IPS DF 4.7 (cell line): Measurements from ENCODE around the gene HKDC1.
"Not testable (repeated sequence)": the region's sequence is repeated elsewhere in the genome, so short reads cannot be mapped to it uniquely, and the experiment has no call there.

Source experiments
- DNase-seq: peaks from one replicate; pipeline ENCODE4 v3.0.0-alpha.2; 2013; ENCODE audit warnings: low spot score; ENCODE audit errors: extremely low read depth

Gene HKDC1

DNA sequence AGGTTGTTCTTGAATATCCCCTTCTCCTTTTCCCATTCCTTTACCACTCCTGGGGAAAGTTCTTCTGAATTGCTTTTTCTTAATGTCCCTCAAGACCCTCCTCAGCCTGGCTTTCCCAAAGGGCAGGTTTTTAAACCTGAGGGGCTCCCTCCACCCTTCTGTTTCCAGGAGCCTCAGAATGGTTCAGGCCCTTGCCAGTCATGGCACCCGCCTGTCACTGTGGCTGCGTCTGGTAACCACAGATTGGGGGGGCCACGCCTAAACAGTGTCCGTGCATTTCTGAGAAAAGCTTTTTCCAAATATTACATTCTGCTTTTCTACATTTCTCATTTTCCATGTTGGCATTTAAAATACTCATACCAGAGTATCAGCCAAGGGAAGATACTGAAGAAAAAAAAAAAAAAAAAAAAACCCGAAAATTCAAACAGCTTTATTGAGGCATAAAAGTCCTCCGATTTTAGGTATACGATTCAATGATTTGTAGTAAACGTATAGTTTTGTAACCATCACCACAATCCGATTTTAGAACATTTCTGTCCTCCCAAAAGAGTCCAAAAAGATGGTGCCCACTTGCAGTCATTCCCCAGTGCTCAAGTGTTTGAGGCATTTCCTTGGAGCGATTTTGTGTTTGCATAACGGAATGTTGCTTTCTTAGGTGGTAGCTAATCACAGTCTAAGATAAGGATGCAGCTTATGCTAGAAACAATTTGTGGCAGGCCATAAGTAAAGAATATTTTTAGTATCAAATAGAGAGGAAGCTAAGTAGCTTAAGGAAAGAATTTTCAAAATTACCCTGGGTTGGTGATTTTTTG lies 22.1 kb downstream of the HKDC1 start:
- no peak for DNase-seq

GRCh38 chr10:69242852-69243212 lies 22.7 kb downstream of the HKDC1 start:
- DNase-seq: no peak

DNA sequence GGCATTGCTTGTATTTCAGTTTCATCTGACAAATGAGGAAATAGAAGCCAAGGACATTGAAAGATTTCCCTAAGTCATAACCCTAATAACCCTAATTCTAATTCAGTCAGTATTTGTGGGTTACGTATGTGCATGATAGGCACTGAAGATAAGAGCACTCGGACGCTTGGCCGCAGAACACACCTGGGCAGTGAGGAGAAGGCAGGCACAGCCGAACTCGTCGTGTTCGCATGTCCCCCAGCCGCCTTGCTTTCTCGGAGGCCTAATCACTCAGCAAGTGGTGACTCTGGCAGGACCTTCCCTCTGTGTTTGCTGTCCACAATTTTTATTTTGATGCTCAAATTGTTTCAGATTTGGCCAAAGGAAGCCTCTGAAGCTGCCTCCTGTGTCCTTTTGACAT lies 23.7 kb downstream of the HKDC1 start:
- DNase-seq: no peak

DNA sequence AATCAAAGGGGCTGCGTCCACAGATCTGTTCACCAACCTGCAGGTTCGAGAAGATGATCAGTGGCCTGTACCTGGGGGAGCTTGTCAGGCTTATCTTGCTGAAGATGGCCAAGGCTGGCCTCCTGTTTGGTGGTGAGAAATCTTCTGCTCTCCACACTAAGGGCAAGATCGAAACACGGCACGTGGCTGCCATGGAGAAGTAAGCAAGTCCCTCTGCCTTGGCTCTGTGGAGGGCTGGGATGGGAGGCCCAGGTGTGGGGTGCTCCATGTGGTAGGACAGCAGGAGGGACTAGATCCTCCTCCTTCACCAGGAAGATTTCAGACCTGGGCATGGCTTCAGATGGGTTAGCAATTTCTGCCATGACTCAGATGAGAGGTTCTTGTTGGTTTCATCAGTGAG lies 25.9 kb downstream of the HKDC1 start:
- no peak for DNase-seq

GRCh38 chr10:69246581-69247312 lies 26.6 kb downstream of the HKDC1 start:
- DNase-seq: no peak

DNA sequence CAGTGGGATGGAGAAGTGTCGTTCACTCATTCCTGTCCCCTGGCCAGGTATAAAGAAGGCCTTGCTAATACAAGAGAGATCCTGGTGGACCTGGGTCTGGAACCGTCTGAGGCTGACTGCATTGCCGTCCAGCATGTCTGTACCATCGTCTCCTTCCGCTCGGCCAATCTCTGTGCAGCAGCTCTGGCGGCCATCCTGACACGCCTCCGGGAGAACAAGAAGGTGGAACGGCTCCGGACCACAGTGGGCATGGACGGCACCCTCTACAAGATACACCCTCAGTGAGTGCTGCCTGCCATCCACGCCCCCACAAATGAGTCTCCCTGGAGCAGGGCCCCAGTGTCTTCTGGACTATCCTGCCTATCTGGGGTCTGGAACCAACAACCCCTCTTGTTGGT lies 27.2 kb downstream of the HKDC1 start:
- no peak for DNase-seq

DNA sequence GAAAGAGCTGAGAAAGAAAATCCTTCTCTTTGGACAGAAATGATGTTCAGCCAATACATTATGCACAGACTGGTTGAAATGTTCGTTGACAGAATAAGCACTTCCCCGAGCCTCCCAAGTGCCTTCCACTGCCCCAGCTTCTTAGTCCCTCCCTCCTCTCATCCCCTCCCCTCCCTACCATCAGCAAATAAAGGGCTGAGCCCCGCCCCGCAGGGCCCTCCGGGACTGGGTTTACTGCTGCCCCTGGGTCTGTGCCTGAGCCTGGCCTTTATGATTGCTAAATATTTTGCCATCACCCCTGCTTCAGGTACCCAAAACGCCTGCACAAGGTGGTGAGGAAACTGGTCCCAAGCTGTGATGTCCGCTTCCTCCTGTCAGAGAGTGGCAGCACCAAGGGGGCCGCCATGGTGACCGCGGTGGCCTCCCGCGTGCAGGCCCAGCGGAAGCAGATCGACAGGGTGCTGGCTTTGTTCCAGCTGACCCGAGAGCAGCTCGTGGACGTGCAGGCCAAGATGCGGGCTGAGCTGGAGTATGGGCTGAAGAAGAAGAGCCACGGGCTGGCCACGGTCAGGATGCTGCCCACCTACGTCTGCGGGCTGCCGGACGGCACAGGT lies 28.1 kb downstream of the HKDC1 start:
- DNase-seq: no peak

- no peak for DNase-seq
Measured at GRCh38 chr10:69250041-69250440, 29.9 kb downstream of the HKDC1 start.

DNA sequence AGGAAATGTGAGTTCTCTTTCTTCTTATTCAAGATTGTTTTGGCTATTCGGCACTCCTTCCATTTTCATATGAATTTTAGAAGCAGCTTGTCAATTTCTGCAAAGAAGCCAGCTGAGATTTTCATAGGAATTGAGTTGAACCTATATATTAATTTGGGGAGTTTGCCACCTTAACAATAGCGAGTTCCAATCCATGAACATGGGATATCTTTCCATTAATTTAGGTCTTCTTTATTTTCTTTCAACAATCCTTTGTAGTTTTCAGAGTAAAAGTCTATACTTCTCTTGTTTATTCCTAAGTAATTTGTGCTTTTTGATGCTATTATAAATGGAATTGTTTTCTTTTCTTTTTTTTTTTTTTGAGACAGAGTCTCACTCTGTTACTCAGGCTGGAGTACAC lies 31.3 kb downstream of the HKDC1 start:
- not testable (repeated sequence) for DNase-seq

DNA sequence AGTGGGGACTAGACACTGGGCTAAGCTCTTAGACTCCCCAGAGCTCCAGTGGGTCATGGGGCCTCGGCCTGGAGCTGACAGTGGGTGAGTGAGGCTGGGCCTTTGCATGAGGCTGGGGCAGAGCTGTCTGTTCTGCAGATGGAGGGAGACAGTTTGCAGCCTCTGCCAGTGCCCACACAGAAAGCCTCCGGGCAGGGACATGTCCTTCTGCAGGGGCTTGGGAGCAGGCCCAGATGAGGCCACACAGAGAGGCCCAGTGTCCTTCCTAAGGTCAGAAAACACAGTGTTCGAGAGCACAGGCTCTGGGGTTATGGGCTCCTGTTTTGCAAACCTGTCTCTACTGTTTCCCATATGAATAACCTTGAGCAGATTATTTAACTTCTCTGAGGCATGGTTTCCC lies 33.0 kb downstream of the HKDC1 start:
- DNase-seq: no peak

GRCh38 chr10:69254877-69255276 lies 34.7 kb downstream of the HKDC1 start:
- no peak for DNase-seq

DNA sequence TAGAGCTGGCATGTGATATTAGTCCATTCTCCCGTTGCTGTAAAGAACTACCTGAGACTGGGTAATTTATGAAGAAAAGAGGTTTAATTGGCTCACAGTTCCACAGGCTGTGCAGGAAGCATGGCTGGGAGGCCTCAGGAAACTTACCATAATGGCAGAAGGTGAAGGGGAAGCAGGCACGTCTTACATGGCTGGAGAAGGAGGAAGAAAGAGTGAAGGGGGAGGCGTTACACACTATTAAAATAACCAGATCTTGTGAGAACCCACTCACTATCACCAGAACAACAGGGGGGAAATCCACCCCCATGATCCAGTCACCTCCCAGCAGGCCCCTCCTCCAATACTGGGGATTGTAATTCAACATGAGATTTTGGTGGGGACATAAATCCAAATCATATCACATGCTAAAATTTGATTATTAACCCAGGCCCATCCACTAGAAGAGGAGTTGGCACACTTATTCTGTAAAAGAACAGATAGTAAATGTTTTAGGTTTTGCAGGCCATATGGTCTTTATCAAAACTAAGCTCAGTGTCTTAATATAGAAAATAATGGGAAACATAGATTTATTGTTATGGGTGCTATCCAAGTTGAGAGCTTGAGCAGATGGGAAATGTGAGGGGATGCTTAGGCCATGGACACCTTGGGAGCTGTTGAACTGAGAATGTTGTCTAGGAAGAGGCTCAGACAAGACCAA lies 39.6 kb downstream of the HKDC1 start:
- DNase-seq: no peak

GRCh38 chr10:69261184-69261583 lies 41.1 kb downstream of the HKDC1 start:
- DNase-seq: no peak

DNA sequence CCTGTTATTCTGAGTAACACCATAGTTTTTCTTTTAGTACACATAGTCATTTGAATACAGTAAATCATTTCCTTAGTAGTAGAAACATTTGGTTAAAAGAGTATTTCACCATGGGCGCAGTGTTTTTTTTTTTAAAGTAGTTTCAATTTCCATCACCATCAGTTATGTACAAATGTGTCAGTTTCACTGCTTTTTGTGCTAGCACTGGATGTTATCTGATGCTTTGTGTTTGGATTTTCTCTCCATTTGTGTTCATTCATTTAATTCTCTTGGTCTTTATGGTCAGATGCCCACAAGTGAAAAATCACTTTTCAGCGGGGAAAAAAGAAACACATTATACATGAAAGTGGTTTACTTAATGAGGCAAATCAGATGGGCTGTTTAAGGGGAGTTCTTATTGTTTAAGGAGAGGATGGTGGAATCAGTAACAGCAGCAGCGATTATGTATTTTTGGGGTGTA lies 42.2 kb downstream of the HKDC1 start:
- no peak for DNase-seq

DNA sequence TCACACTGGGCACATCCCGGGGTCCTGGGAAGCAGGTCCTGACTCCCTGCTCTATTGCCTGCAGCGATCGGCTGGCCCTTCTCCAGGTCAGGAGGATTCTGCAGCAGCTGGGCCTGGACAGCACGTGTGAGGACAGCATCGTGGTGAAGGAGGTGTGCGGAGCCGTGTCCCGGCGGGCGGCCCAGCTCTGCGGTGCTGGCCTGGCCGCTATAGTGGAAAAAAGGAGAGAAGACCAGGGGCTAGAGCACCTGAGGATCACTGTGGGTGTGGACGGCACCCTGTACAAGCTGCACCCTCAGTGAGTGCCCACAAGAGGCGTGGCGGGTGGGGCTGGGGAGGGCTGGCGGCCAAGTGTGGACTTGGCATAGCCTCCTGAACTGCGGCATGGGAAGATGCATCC lies 45.4 kb downstream of the HKDC1 start:
- DNase-seq: no peak

DNA sequence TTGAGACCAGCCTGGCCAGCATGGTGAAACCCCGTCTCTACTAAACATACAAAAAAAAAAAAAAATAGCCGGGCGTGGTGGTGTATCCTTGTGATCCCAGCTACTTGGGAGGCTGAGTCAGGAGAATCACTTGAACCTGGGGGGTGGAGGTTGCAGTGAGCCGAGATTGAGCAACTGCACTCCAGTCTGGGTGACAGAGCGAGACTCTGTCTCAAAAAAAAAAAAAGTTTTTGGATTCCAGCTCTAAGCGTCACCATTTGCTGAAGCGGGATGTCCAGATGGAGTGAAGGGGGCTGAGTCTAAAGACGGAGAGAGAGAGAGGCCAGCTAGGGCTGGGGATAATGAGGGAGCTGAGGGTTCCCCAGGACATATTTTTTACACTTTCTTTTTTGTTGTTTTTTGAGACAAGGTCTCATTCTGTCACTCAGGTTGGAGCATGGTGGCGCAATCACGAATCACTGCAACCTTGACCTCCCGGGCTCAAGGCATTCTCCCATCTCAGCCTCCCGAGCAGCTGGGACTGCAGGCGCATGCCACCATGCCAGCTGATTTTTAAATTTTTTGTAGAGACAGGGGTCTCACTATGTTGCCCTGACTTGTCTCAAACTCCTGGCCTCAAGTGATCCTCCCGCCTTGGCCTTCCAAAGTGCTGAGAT lies 48.8 kb downstream of the HKDC1 start:
- no peak for DNase-seq

- no peak for DNase-seq
Measured at GRCh38 chr10:69269761-69270160, 49.6 kb downstream of the HKDC1 start.

GRCh38 chr10:69270990-69271389 lies 50.9 kb downstream of the HKDC1 start:
- no peak for DNase-seq

GRCh38 chr10:69272624-69273023 lies 52.5 kb downstream of the HKDC1 start:
- DNase-seq: no peak

DNA sequence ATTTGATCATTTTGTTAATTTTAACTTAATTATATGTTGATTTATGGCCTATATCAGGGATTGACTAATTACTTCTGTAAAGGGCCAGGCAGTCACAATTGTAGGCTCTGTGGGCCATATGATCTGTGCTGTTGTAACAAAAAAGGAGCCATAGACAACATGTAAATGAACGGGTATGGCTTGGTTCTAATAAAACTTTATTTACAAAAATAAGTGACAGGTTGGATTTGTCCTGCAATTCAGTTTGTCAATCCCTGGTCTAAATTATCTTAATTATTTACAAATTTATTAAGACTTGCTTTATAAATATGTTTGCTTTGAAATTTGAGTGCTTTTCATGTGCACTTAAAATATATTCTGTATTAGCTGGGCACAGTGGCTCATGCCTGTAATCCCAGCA lies 55.3 kb downstream of the HKDC1 start:
- no peak for DNase-seq

GRCh38 chr10:69276503-69276902 lies 56.4 kb downstream of the HKDC1 start:
- DNase-seq: no peak
